Testis (tissue), 3 donors: ENCODE results near the gene EXOC6. TPM values are rescaled to one million over a fixed set of nuclear protein-coding genes. Genes with fewer than 3 reads are reported as not detected.

Experiments used
- DNase-seq: peaks from one replicate; pipeline ENCODE4 v3.0.0-alpha.2; 2019
- H3K27ac ChIP-seq, 2 donors: fragments of 200-600 bp; sonication (generic); one replicate each; pipeline ENCODE4 v1.5.1; 2019
- H3K27me3 ChIP-seq: fragments of 200-600 bp; sonication (generic); one replicate; pipeline ENCODE4 v1.5.1; 2019
- H3K36me3 ChIP-seq: fragments of 200-600 bp; sonication (generic); one replicate; pipeline ENCODE4 v1.5.1; 2017; ENCODE audit warnings: low read depth; ENCODE audit errors: missing control alignments
- H3K4me1 ChIP-seq: fragments of 200-600 bp; sonication (generic); one replicate; pipeline ENCODE4 v1.5.1; 2019
- H3K4me3 ChIP-seq, 2 donors: fragments of 200-600 bp; sonication (generic); one replicate each; pipeline ENCODE4 v1.5.1; 2017 to 2019
- H3K9me3 ChIP-seq: fragments of 200-600 bp; sonication (generic); one replicate; pipeline ENCODE4 v1.5.1; 2017
- POLR2A ChIP-seq: fragments of 450-650 bp; IDR thresholded peaks from one replicate; pipeline ENCODE4 v1.6.1; 2017; ENCODE audit warnings: antibody characterized with exemption, mild to moderate bottlenecking, moderate library complexity
- WGBS, 2 donors: methylation state at CpG; one replicate each; pipeline ENCODE4 v1.1.5; 2018; 5-methylcytosine and 5-hydroxymethylcytosine counted together
- intact Hi-C: fragments of 100-400 bp; cut with DNase I; formaldehyde crosslinking; loops from one replicate; pipeline ENCODE4 v1.15.1; 2023; ENCODE audit warnings: low total_unique reads
- polyA plus RNA-seq: library from polyadenylated mRNA; stranded (reverse); fragments of 350-450 nt; fragmentation: Illumina TruSeq; extraction: RNeasy Lipid Tissue Mini Kit (QIAGEN cat#74804); gene quantifications from one replicate; pipeline ENCODE4 v1.2.3, GENCODE V29; 2014; ENCODE audit warnings: low read depth, low replicate concordance; ENCODE audit not compliant: insufficient read depth
- total RNA-seq, 2 donors: library from RNA; depleted of rRNA; stranded (reverse); fragments of >200 nt; gene quantifications; one replicate each; pipeline ENCODE4 v1.2.3, GENCODE V29; 2016
- TF ChIP-seq, protein P1 (sequence below), 3 experiments: fragments of 450-650 bp in 2 of 3; fragments of 200-600 bp in 1 of 3; sonication (generic) in 1 of 3; IDR thresholded peaks; one replicate each; pipeline ENCODE4 v1.5.1; 2016 to 2019; ENCODE audit warnings: antibody characterized with exemption in 3 of 3, mild to moderate bottlenecking in 2 of 3, moderate library complexity in 1 of 3

Gene EXOC6
- total and polyA plus RNA-seq, 3 donors from 2014 or later = 13.3 to 38.5 (median 28.0) TPM

DNA sequence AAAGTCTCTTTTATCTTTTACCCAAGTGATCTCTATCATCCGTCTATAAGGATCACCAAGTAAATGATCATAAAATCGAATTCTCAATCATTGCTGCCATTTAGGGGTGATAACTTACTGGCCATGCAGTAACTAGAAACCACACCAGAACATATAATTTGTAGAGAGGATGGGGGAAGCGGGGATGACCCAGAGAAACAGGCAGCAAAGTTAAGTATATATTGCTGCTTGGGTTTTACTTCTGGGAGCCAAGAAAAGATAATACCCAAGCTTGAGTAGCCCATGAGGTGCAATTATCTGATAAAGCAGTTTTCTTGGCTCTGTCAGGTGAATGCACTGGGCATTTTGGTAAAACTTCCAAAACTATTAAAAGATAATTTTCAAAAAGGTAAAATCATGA is 18.9 kb downstream of the EXOC6 start:
- intact Hi-C loops = no loop called here
- Histone ChIP-seq H3K9me3 (no peaks in the 10 kb centered on the region), H3K27ac (no peak overlapping the region), H3K4me3 (no peak overlapping the region), H3K27me3 (no peaks in the 10 kb centered on the region), H3K36me3 (no peaks in the 10 kb centered on the region), H3K4me1 (peaks cover 11% of the 10 kb centered on the region)
- 79 to 86% methylated on average over 3 of the region's 3 CpGs for WGBS, 2 donors
- no peak for DNase-seq
- TF ChIP-seq POLR2A = no peak
- TF ChIP-seq, protein P1, sequence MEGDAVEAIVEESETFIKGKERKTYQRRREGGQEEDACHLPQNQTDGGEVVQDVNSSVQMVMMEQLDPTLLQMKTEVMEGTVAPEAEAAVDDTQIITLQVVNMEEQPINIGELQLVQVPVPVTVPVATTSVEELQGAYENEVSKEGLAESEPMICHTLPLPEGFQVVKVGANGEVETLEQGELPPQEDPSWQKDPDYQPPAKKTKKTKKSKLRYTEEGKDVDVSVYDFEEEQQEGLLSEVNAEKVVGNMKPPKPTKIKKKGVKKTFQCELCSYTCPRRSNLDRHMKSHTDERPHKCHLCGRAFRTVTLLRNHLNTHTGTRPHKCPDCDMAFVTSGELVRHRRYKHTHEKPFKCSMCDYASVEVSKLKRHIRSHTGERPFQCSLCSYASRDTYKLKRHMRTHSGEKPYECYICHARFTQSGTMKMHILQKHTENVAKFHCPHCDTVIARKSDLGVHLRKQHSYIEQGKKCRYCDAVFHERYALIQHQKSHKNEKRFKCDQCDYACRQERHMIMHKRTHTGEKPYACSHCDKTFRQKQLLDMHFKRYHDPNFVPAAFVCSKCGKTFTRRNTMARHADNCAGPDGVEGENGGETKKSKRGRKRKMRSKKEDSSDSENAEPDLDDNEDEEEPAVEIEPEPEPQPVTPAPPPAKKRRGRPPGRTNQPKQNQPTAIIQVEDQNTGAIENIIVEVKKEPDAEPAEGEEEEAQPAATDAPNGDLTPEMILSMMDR (IDR thresholded peaks at IDR 0.05) = no peak

GRCh38 chr10:92868036-92868435 is 19.7 kb downstream of the EXOC6 start:
- intact Hi-C loops = no loop called here

GRCh38 chr10:92868557-92868956 is 20.2 kb downstream of the EXOC6 start:
- TF ChIP-seq, protein P1 (IDR thresholded peaks at IDR 0.05) = no peak
- no peak for TF ChIP-seq POLR2A
- intact Hi-C loops = no loop called here
- no peak overlapping the region for H3K4me3 ChIP-seq
- DNase-seq = no peak
- no peaks in the 10 kb centered on the region for H3K27me3 ChIP-seq
- H3K9me3 ChIP-seq = no peaks in the 10 kb centered on the region
- H3K27ac ChIP-seq = no peak overlapping the region
- no peaks in the 10 kb centered on the region for H3K36me3 ChIP-seq
- H3K4me1 ChIP-seq = peaks cover 11% of the 10 kb centered on the region
- WGBS, 2 donors = 96 to 100% methylated on average over 1 of the region's 1 CpG

More at GRCh38 chr10:92868036-92868435, 19.7 kb downstream of the EXOC6 start:
- no peaks in the 10 kb centered on the region for H3K9me3 ChIP-seq
- H3K4me3 ChIP-seq = no peak overlapping the region
- H3K36me3 ChIP-seq = no peaks in the 10 kb centered on the region
- 54 to 56% methylated on average over 3 of the region's 3 CpGs for WGBS, 2 donors
- TF ChIP-seq, protein P1 (IDR thresholded peaks at IDR 0.05) = no peak
- no peak for TF ChIP-seq POLR2A
- no peaks in the 10 kb centered on the region for H3K27me3 ChIP-seq
- H3K27ac ChIP-seq = no peak overlapping the region
- H3K4me1 ChIP-seq = peaks cover 11% of the 10 kb centered on the region
- no peak for DNase-seq

DNA sequence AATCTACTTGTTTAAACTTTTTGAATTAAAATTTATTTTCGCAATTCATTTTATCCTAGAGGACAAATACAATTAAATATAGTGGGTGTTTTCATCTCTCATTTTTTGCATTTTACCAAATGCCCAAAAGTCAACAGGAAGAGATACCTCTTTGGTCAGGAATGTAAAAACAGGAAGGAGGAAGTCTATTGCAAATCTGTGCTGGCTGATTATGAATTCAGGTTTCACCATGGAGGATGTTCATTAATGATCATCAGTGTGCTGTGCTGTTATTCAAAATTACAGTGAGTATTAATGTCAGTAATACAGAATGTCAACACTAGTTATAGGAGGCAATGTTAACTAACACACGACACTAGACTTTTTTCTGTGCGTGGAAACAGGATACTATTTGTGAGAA is 24.7 kb downstream of the EXOC6 start:
- TF ChIP-seq, protein P1 (IDR thresholded peaks at IDR 0.05) = no peak
- no peak for TF ChIP-seq POLR2A
- Histone ChIP-seq H3K27me3 (no peaks in the 10 kb centered on the region), H3K27ac (no peak overlapping the region), H3K4me3 (no peak overlapping the region), H3K4me1 (no peaks in the 10 kb centered on the region), H3K36me3 (no peaks in the 10 kb centered on the region), H3K9me3 (no peaks in the 10 kb centered on the region)
- no peak for DNase-seq
- intact Hi-C loops = no loop called here
- WGBS, 2 donors = 92 to 93% methylated on average over 3 of the region's 3 CpGs

DNA sequence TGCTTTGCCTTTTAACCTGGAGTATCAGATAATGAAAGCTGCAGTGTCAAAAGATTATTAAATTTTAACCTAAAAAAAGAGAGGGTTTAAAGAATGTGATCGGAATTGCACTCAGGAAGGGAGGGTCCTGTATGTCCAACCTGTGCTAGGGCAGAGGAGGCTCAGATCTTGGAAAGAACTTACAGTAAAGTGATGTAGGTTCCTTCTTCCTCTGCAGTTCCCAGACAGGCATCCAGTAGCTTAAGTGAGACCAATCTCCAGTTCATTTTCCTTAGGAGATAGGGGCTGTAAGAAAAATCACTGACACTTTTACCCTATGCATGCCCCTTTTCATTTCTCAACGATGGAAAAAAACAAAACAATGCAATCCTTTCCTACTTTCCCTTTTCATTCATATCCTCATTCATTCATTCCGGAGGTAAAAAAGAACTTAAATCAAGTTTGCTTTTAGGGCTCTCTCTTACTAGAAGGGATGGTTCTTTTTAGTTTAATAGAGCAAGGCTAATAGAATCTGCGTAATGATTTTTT is 28.3 kb downstream of the EXOC6 start:
- no peaks in the 10 kb centered on the region for H3K27me3 ChIP-seq
- no peaks in the 10 kb centered on the region for H3K4me1 ChIP-seq
- no peak for TF ChIP-seq POLR2A
- TF ChIP-seq, protein P1 (IDR thresholded peaks at IDR 0.05) = no peak
- H3K4me3 ChIP-seq = no peak overlapping the region
- no peaks in the 10 kb centered on the region for H3K9me3 ChIP-seq
- H3K27ac ChIP-seq = no peak overlapping the region
- intact Hi-C loops = no loop called here
- no peak for DNase-seq
- no peaks in the 10 kb centered on the region for H3K36me3 ChIP-seq
- 43 to 50% methylated on average over 4 of the region's 4 CpGs for WGBS, 2 donors
